22Rv1 (cell line): Measurements from ENCODE around the gene THOC5.

Experiments
- CTCF ChIP-seq: fragments of 450-650 bp; IDR thresholded peaks from 2 replicates; pipeline ENCODE4 v1.5.1; 2017; ENCODE audit warnings: mild to moderate bottlenecking
- ZFX ChIP-seq: fragments of 450-650 bp; IDR thresholded peaks from 2 replicates; pipeline ENCODE4 v1.6.1; 2017; ENCODE audit warnings: antibody characterized with exemption, borderline replicate concordance

GRCh38 chr22:29477723-29478318, 75.7 kb downstream of the THOC5 start:
- TF ChIP-seq CTCF (no peak), ZFX (no peak)
